Transverse colon (tissue), 4 donors: Measurements from ENCODE around the gene PAX7. TPM values are rescaled to one million over a fixed set of nuclear protein-coding genes. Genes with fewer than 3 reads are reported as not detected.

Experiments
- DNase-seq: peaks from one replicate; pipeline ENCODE4 v3.0.0-alpha.2; 2019
- H3K27ac ChIP-seq, 4 donors: fragments of 200-600 bp; sonication (generic); 2 replicates each; pipeline ENCODE4 v1.5.1; 2016 to 2018; ENCODE audit warnings: inconsistent platforms in 4 of 4
- H3K27me3 ChIP-seq: fragments of 200-600 bp; sonication (generic); 2 replicates; pipeline ENCODE4 v1.5.1; 2017; ENCODE audit warnings: inconsistent platforms
- H3K36me3 ChIP-seq, 4 donors: fragments of 200-600 bp; sonication (generic); 2 replicates each; pipeline ENCODE4 v1.5.1; 2017 to 2019; ENCODE audit warnings: inconsistent platforms in 4 of 4
- H3K4me1 ChIP-seq, 4 donors: fragments of 200-600 bp; sonication (generic); 2 replicates each; pipeline ENCODE4 v1.5.1; 2017 to 2020; ENCODE audit warnings: inconsistent platforms in 4 of 4
- H3K4me3 ChIP-seq, 4 donors: fragments of 200-600 bp; sonication (generic); 1 replicate in 1 of 4; 2 replicates in 3 of 4; pipeline versions ENCODE4 v1.5.1 to v1.6.1; 2017 to 2019; ENCODE audit warnings: inconsistent platforms in 4 of 4
- H3K9me3 ChIP-seq, 2 donors: fragments of 200-600 bp; sonication (generic); 2 replicates each; pipeline ENCODE4 v1.5.1; 2017 to 2019; ENCODE audit warnings: inconsistent platforms in 2 of 2
- EP300 ChIP-seq: sonication (generic); formaldehyde crosslinking; IDR thresholded peaks from one replicate; pipeline ENCODE4 v1.6.1; 2017; ENCODE audit warnings: antibody characterized with exemption, low read depth
- POLR2A ChIP-seq: fragments of 450-650 bp; IDR thresholded peaks from one replicate; pipeline ENCODE4 v1.6.1; 2016; ENCODE audit warnings: antibody characterized with exemption, mild to moderate bottlenecking, moderate library complexity
- POLR2AphosphoS5 ChIP-seq, 3 donors: sonication (generic); formaldehyde crosslinking; IDR thresholded peaks; one replicate each; pipeline ENCODE4 v1.6.1; 2016; ENCODE audit warnings: antibody characterized with exemption in 3 of 3
- WGBS, 2 donors: methylation state at CpG; one replicate each; pipeline ENCODE4 v1.1.5; 2018; ENCODE audit warnings: low coverage in 1 of 2; 5-methylcytosine and 5-hydroxymethylcytosine counted together
- in situ Hi-C, 4 donors: fragments of 200-750 bp; cut with MboI; loops; one replicate each; pipeline versions ENCODE4 v1.15.0 to v1.15.1; 2017; ENCODE audit warnings: low sequenced_read_pairs in 3 of 4, low pct_ligation_motif_present in 1 of 4, low pct_unique_long_range_greater_than_20kb in 1 of 4
- intact Hi-C: fragments of 100-400 bp; cut with DNase I; formaldehyde crosslinking; loops from one replicate; pipeline ENCODE4 v1.15.1; 2023; ENCODE audit warnings: low total_unique reads
- total RNA-seq, 4 donors: library from RNA; depleted of rRNA; stranded (reverse); fragments of >200 nt; gene quantifications; one replicate each; pipeline ENCODE4 v1.1.0, GENCODE V29; 2016
- TF ChIP-seq, protein P1 (sequence below), 5 experiments: fragments of 200-600 bp in 3 of 5; fragments of 450-650 bp in 2 of 5; sonication (generic) in 3 of 5; IDR thresholded peaks; 1 replicate in 2 of 5; 2 replicates in 3 of 5; pipeline ENCODE4 v1.5.1; 2016 to 2017; ENCODE audit warnings: antibody characterized with exemption in 5 of 5, inconsistent platforms in 3 of 5, mild to moderate bottlenecking in 2 of 5, moderate library complexity in 1 of 5

PAX7 gene
- total RNA-seq, 4 donors from 2014 or later, result not detected

DNA sequence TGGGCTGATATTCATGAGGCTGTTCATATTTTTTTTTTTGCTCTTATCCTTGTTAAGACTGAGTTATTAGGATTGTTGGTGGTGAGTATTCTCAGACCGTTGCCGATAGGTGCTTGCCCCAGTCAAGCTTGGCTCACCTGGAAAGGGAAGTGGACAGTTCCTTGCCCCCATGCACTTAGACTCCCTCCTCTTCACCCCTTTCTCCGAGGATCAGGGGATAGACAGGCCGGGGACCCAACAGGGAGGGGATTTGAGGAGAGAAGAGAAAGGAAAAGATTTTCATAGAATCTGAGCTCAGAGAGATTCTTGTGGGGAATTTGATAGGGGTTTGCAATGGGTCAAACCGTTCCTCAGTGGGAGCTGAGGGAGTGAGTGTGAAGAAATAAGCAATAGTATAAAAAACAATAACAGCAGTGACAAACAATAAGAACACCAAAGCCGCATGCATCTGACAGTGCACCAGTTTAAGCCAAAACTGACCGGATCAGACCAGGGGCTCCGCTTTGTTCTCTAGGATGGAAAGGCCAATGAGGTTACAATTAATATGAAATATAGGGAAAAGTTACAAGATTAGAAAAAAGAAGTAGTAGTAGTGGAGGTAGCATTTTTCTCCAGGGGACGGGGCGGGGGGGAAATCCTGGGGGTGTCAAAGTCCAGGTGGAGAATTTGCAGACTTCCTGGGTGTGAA, 8.9 kb downstream of the PAX7 start:
- H3K27me3 ChIP-seq, result peaks cover 100% of the 10 kb centered on the region
- peaks cover 0 to 14% (median 3%) of the 10 kb centered on the region in 4 donors for H3K4me1 ChIP-seq
- H3K27ac ChIP-seq, result no peak overlapping the region
- intact Hi-C loops, result no loop called here
- H3K4me3 ChIP-seq, result no peak overlapping the region
- H3K36me3 ChIP-seq, result no peaks in the 10 kb centered on the region
- no peak for DNase-seq
- in situ Hi-C loops, result no loop called here
- TF ChIP-seq POLR2A (no peak), EP300 (no peak), POLR2AphosphoS5 (IDR thresholded peaks at IDR 0.05) (no peak)
- TF ChIP-seq, protein P1, sequence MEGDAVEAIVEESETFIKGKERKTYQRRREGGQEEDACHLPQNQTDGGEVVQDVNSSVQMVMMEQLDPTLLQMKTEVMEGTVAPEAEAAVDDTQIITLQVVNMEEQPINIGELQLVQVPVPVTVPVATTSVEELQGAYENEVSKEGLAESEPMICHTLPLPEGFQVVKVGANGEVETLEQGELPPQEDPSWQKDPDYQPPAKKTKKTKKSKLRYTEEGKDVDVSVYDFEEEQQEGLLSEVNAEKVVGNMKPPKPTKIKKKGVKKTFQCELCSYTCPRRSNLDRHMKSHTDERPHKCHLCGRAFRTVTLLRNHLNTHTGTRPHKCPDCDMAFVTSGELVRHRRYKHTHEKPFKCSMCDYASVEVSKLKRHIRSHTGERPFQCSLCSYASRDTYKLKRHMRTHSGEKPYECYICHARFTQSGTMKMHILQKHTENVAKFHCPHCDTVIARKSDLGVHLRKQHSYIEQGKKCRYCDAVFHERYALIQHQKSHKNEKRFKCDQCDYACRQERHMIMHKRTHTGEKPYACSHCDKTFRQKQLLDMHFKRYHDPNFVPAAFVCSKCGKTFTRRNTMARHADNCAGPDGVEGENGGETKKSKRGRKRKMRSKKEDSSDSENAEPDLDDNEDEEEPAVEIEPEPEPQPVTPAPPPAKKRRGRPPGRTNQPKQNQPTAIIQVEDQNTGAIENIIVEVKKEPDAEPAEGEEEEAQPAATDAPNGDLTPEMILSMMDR (IDR thresholded peaks at IDR 0.05), result no peak
- WGBS, 2 donors, result 7 to 8% methylated on average over 10 of the region's 10 CpGs
- H3K9me3 ChIP-seq, result no peaks in the 10 kb centered on the region

DNA sequence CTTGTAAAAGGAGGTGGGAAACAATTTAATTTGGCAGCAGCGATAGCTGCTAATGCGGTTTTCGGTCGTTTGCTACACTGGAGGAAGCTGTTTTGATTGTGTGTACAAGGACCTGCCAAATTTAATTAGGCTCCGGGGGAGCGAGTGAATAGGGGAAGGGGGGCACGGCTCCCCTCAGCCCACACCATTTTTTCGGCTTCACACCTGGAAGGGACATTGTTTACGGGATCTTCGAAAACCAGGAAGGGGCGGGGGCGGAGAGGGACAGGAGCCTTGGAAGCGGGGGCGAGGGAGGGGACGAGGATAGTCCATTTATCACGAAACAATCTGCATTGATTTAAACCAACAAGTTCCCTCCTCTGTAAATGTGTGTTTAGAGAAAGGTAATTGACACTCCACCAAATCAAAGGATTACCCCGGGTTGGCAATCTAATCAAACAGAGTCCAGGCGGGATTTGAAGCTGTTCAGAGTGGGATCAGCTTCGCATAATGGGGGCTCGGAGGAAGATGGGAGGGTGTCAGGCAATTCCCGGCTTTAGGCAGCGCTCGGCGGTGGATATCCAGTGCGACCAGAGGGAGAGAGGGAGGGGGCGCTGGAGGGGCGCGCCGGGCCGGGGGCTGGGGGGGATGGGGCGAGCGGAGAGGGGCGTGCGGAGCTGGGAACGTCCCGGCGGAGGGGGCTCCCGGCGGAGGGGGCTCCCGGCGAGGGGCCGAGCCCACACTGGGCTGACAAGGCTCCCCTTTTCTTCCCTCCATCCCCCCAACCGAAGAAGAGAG, 9.8 kb downstream of the PAX7 start:
- TF ChIP-seq, protein P1 (IDR thresholded peaks at IDR 0.05), result no peak
- no peak for TF ChIP-seq POLR2AphosphoS5 (IDR thresholded peaks at IDR 0.05)
- TF ChIP-seq EP300, result no peak
- no peak for TF ChIP-seq POLR2A
- 3% methylated on average over 43 of the region's 43 CpGs; no CpG with 5 or more reads in 1 of the 2 donors for whole genome bisulfite sequencing, 2 donors
- intact Hi-C loops, result no loop called here
- H3K27me3 ChIP-seq, result peaks cover 100% of the 10 kb centered on the region
- H3K27ac ChIP-seq, result no peak overlapping the region
- H3K4me3 ChIP-seq, result no peak overlapping the region
- H3K4me1 ChIP-seq, result peaks cover 0 to 18% (median 3%) of the 10 kb centered on the region in 4 donors
- no peak for DNase-seq
- in situ Hi-C loops, result no loop called here
- no peaks in the 10 kb centered on the region for H3K36me3 ChIP-seq
- no peaks in the 10 kb centered on the region for H3K9me3 ChIP-seq

DNA sequence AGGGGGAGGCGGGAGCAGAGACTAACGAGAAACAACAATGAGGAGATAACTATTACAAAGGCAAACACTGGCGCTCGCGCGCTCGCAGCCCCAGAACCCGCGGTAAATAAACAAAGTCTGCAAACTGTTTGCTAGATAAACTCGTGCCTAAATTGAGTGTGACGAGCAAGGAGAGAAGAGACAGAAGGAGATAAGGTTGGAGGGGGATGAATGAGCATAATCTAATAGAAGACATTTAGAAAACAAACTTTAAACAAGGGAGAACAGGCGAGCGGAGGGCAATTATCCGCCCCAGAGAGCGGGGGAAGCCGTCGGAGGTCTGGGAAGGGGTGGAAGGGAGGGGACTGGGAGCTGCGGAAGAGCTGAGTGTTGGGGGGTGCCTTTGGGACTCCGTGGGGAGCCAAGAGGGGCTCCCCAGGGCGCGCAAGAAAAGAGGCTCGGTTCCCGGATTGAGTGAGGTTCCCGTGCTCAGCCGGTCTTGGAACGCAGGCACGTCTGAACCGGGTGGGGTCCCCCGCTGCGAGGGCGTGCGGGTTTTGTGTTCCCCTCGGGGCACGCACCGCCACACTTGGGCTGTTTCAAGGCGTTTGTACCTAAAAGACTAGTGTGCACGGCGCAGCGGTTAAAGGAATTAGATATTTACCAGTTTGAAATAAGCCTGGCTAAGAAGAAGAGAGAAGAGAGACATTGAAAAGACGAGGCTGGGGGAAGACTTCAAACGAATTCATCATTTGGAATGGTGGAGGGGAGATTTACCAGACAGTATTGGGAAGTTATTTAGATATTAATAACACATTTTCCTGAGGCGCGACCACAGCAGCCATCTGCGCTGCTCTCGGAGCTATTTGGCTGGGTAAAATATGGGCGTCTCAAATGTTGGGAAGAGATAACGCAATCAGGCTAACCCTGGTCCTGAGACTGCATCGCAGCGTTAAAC, 10.6 kb downstream of the PAX7 start:
- WGBS, 2 donors, result 9 to 13% methylated on average over 25 to 49 of the region's 49 CpGs
- DNase-seq, result no peak
- H3K4me1 ChIP-seq, result peaks cover 0 to 20% (median 3%) of the 10 kb centered on the region in 4 donors
- H3K27ac ChIP-seq, result no peak overlapping the region
- H3K9me3 ChIP-seq, result no peaks in the 10 kb centered on the region
- intact Hi-C loops (no loop called here), in situ Hi-C loops (no loop called here)
- no peaks in the 10 kb centered on the region for H3K36me3 ChIP-seq
- H3K27me3 ChIP-seq, result peaks cover 100% of the 10 kb centered on the region
- TF ChIP-seq, protein P1 (IDR thresholded peaks at IDR 0.05), result no peak
- no peak for TF ChIP-seq POLR2A
- no peak overlapping the region for H3K4me3 ChIP-seq
